Nephron progenitor cell (in vitro differentiated cells): ENCODE measurements around the gene LPAR2.

Source experiments
- DNase-seq: peaks from one replicate; pipeline ENCODE4 v3.0.0; 2021
- H3K27ac Mint-ChIP-seq: 2 replicates; pipeline ENCODE4 v1.8.0; 2021; ENCODE audit warnings: mild to moderate bottlenecking, moderate library complexity, mixed read lengths
- H3K27me3 Mint-ChIP-seq: 2 replicates; pipeline ENCODE4 v1.8.0; 2021; ENCODE audit warnings: mild to moderate bottlenecking, low read depth, mixed read lengths; ENCODE audit not compliant: poor library complexity
- H3K36me3 Mint-ChIP-seq: 2 replicates; pipeline ENCODE4 v1.8.0; 2021; ENCODE audit warnings: low read depth, mixed read lengths
- H3K4me1 Mint-ChIP-seq: 2 replicates; pipeline ENCODE4 v1.8.0; 2021; ENCODE audit warnings: mixed read lengths
- H3K4me3 Mint-ChIP-seq: 2 replicates; pipeline ENCODE4 v1.8.0; 2021; ENCODE audit warnings: mild to moderate bottlenecking, moderate library complexity, mixed read lengths
- H3K9me3 Mint-ChIP-seq: 2 replicates; pipeline ENCODE4 v1.8.0; 2021; ENCODE audit warnings: mild to moderate bottlenecking, moderate library complexity, mixed read lengths
- TF ChIP-seq, protein P1 (sequence below): fragments of 200-600 bp; sonication (generic); IDR thresholded peaks from 2 replicates; pipeline ENCODE4 v1.5.0; 2021; ENCODE audit warnings: antibody characterized with exemption

Gene LPAR2

DNA sequence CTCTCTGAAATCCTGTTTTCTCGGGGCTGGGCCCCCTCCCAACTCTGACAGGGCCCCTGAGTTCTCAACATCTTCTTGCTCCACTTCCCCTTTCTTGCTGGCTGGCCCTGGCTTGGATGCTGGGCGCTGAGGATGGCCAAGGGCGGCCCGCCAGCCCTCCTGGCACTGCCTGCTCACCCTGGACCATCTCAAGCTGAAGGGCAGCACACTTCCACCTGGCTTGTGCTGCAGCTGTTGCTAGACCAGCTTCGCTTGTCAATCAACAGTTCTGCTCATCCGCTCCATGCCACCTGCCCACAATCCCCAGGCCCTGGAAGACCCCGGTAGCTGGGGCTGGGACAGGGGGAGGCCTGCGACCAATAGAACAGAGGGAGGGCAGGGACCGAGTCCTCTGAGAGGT lies 22.3 kb upstream of the LPAR2 start:
- no peaks in the 10 kb centered on the region for H3K4me1 Mint-ChIP-seq
- no peaks in the 10 kb centered on the region for H3K27me3 Mint-ChIP-seq
- H3K4me3 Mint-ChIP-seq: no peak overlapping the region
- DNase-seq: no peak
- H3K36me3 Mint-ChIP-seq: peaks cover 41% of the 10 kb centered on the region
- H3K27ac Mint-ChIP-seq: no peak overlapping the region
- H3K9me3 Mint-ChIP-seq: no peaks in the 10 kb centered on the region
- TF ChIP-seq, protein P1, sequence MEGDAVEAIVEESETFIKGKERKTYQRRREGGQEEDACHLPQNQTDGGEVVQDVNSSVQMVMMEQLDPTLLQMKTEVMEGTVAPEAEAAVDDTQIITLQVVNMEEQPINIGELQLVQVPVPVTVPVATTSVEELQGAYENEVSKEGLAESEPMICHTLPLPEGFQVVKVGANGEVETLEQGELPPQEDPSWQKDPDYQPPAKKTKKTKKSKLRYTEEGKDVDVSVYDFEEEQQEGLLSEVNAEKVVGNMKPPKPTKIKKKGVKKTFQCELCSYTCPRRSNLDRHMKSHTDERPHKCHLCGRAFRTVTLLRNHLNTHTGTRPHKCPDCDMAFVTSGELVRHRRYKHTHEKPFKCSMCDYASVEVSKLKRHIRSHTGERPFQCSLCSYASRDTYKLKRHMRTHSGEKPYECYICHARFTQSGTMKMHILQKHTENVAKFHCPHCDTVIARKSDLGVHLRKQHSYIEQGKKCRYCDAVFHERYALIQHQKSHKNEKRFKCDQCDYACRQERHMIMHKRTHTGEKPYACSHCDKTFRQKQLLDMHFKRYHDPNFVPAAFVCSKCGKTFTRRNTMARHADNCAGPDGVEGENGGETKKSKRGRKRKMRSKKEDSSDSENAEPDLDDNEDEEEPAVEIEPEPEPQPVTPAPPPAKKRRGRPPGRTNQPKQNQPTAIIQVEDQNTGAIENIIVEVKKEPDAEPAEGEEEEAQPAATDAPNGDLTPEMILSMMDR: no peak

DNA sequence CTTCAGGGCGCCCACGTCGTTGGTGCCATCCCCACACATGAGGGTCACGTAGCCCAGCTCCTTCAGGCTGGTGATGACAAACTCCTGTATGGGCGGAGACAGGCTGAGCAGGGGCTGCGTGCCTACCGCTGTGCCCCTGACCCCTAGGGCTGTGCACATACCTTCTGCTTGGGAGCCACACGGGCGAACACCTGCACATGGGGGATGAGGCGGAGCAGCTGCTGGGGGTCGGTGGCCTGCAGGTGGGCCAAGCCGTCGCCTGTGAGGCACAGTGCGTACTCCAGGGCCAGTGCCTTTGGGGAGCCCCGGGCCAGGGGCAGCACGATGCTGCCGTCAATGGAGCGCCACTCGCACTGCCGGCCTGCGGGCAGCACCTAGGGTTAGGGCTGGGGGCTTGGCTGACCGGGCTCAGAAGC lies 21.6 kb upstream of the LPAR2 start:
- TF ChIP-seq, protein P1: no peak
- Mint-ChIP-seq H3K4me3 (no peak overlapping the region), H3K4me1 (no peaks in the 10 kb centered on the region), H3K36me3 (peaks cover 40% of the 10 kb centered on the region), H3K27ac (no peak overlapping the region), H3K9me3 (no peaks in the 10 kb centered on the region), H3K27me3 (peaks cover 2% of the 10 kb centered on the region)
- DNase-seq: no peak

DNA sequence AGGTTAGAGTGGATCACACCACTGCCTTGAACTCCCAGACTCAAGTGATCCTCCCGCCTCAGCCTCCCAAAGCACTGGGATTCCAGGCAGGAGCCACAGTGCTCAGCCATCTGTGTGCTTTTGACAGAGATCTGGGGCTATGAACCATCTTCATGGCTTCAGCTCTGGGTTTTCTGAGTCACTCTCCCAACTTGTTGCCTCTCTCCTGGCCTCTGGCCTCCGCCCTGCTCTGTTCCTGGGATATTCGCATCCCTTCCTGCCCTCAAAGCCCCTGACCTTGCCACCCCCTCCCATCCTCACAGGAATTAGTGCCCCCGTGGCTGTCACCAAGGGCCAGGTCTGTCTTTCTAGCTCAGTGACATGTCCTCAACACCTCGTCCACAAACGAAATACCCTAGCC lies 21.1 kb upstream of the LPAR2 start:
- Mint-ChIP-seq H3K36me3 (peaks cover 42% of the 10 kb centered on the region), H3K27ac (no peak overlapping the region), H3K9me3 (no peaks in the 10 kb centered on the region), H3K27me3 (peaks cover 4% of the 10 kb centered on the region), H3K4me1 (no peaks in the 10 kb centered on the region), H3K4me3 (no peak overlapping the region)
- TF ChIP-seq, protein P1: no peak
- DNase-seq: no peak

DNA sequence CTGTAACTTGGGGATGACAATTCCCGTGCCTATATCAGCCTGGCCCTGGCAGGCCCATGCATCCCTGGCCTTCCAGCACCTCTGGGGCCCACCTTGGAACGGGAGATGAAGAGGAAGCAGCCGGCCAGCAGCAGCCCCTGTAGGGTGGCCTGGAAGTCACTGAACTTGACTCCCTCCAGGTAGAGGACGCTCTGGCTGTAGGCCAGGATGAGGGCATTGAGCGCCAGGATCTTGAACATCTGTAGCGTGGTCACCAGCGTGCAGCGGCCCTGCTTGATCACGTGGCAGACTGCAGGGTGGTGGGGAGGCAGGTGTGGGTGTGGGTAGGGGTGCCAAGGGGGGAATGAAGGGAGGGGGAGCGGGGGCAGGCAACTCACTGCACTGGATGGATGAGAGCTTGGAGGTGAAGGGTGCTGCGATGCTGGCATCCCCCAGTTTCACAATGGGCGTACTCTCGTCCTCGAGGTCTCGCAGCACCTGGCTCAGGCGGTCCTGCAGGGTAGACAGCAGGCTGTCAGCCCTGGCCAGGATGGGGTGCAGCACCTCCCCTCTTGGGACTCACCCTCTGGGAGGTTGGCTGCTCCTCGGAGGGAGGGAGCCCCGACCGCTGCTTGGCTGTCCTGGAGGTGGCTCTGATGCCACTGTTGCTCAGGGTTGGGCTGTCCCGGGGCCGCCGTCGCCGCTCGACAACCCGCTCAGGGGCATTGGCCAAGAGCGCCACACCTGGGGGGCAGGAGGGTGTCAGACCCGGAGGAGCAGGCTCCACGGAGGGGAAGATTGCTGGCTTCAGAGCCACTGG lies 19.2 kb upstream of the LPAR2 start:
- DNase-seq: no peak
- H3K4me1 Mint-ChIP-seq: peaks cover 9% of the 10 kb centered on the region
- peaks cover 31% of the 10 kb centered on the region for H3K36me3 Mint-ChIP-seq
- H3K27ac Mint-ChIP-seq: no peak overlapping the region
- peaks cover 6% of the 10 kb centered on the region for H3K27me3 Mint-ChIP-seq
- H3K4me3 Mint-ChIP-seq: no peak overlapping the region
- H3K9me3 Mint-ChIP-seq: no peaks in the 10 kb centered on the region
- TF ChIP-seq, protein P1: no peak

DNA sequence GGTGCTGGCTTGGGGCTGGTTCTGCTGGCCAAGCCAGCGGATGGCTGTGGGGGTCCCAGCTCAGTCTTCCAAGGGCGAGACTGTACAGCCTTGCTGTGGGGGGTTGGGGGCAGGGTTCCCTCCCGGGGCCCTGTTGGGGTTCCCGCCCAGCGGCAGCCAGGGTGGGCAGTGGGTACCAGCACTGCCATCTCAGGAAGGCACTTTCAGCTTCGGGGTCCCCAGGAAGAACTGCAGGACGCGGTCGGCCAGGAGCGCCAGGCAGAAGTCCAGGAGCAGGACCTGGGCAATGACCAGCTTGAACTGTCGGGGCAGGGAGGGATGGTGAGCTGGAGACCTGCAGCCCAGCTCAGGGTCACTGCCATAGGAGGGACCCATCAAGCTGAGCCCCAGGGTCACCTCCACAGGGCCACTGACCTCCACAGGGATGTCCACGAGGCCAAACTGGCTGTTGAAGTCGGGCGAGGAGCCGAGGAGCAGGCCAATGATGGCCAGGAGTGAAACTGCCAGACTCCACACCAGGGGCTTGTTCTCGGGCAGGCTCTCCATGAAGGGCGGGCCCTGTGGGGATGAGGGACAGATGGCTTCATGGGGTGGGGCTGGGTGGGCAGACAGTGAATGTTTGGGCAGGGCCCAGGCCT lies 17.3 kb upstream of the LPAR2 start:
- no peaks in the 10 kb centered on the region for H3K9me3 Mint-ChIP-seq
- H3K27ac Mint-ChIP-seq: no peak overlapping the region

More for the DNA sequence above, 17.3 kb upstream of the LPAR2 start:
- Mint-ChIP-seq H3K36me3 (peaks cover 23% of the 10 kb centered on the region), H3K4me3 (no peak overlapping the region), H3K27me3 (peaks cover 10% of the 10 kb centered on the region), H3K4me1 (peaks cover 14% of the 10 kb centered on the region)
- TF ChIP-seq, protein P1: no peak
- no peak for DNase-seq
